Measurements from ENCODE around the gene KLHL3. TPM values are rescaled to one million over a fixed set of nuclear protein-coding genes. Genes with fewer than 3 reads are reported as not detected.

The KLHL3 gene
- total and polyA plus RNA-seq, 9 of the 15 experiments (the other 6 are each of a cell fraction or from before 2014, with no cell fraction given): under 0.01 to 1.5 (median 0.22) TPM

DNA sequence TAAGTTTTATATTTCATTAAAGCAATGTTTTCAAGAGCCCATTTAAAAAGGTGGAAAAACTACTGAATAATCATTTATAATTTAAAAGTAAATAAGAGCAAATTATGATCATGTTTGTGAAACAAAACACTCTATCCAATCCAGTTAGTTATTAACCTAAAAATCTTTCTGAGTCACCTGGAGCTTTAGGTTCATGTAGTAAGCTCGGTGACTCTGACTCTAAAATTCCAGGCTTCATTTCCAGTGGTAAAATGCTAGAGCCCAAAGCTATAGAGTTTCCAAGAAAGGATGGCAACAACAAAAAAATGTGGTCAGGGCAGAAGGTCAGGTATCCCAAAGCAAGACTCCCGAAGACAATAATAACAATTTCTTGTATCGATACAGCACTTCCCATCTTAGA is 160.7 kb downstream of the KLHL3 start:
- Histone ChIP-seq H3K79me2 (ENCODE audit: control insufficient read depth, insufficient read depth, low read length) (no peaks in the 10 kb centered on the region), H3K4me3 (no peak overlapping the region), H3K36me3 (ENCODE audit: control insufficient read depth, insufficient read depth, low read length) (no peaks in the 10 kb centered on the region), H3K27ac (ENCODE audit: extremely low read depth, low read depth, low read length) (no peak overlapping the region), H3K4me1 (replicated peaks in 1 of 2; ENCODE audit: control insufficient read depth in 2 of 2, insufficient read depth in 2 of 2, low read length in 2 of 2) (no peaks in the 10 kb centered on the region), H2AFZ (ENCODE audit: low read depth, low read length) (no peak overlapping the region), H3K9me3 (replicated peaks; ENCODE audit: control insufficient read depth, insufficient read depth, low read depth, low read length) (no peaks in the 10 kb centered on the region), H4K20me1 (replicated peaks; ENCODE audit: control insufficient read depth, insufficient read depth, low read length) (no peaks in the 10 kb centered on the region), H3K4me2 (ENCODE audit: insufficient read depth, low read length) (no peak overlapping the region), H3K9me1 (ENCODE audit: control insufficient read depth, insufficient read depth, low read length) (no peaks in the 10 kb centered on the region), H3K27me3 (ENCODE audit: control insufficient read depth in 2 of 2, insufficient read depth in 2 of 2, low read length in 2 of 2) (no peaks in the 10 kb centered on the region), H3K9ac (ENCODE audit: insufficient read depth in 1 of 2, low read depth in 2 of 2, low read length in 2 of 2) (no peak overlapping the region)
- BruUV-seq (replicated peaks): no TSS peak
- TF ChIP-seq SREBF2 (CRISPR knock-in tag; IDR thresholded peaks at IDR 0.05) (no peak), BCL6 (CRISPR knock-in tag; IDR thresholded peaks at IDR 0.05) (no peak), ZFP30 (CRISPR knock-in tag; IDR thresholded peaks at IDR 0.05; ENCODE audit: borderline replicate concordance) (no peak), ZNF23 (CRISPR knock-in tag; IDR thresholded peaks at IDR 0.05) (no peak), RBM22 (IDR thresholded peaks at IDR 0.05; ENCODE audit: low read depth, low read length, poor library complexity, severe bottlenecking) (no peak), NR2F6 (CRISPR knock-in tag; IDR thresholded peaks at IDR 0.05) (no peak), KAT8 (IDR thresholded peaks at IDR 0.05; ENCODE audit: low read depth) (no peak), MYBL2 (IDR thresholded peaks at IDR 0.05; ENCODE audit: low read depth) (no peak), MYBL2 (CRISPR knock-in tag; IDR thresholded peaks at IDR 0.05; ENCODE audit: borderline replicate concordance) (no peak), PRPF4 (IDR thresholded peaks at IDR 0.05; ENCODE audit: insufficient read depth, low read depth, low read length, poor library complexity, severe bottlenecking) (no peak)
- TF ChIP-seq, protein P1, sequence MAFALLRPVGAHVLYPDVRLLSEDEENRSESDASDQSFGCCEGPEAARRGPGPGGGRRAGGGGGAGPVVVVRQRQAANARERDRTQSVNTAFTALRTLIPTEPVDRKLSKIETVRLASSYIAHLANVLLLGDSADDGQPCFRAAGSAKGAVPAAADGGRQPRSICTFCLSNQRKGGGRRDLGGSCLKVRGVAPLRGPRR (CRISPR knock-in tag; IDR thresholded peaks at IDR 0.05): no peak
- in situ Hi-C loops (cut with MboI) (no loop called here), intact Hi-C loops (cut with micrococcal nuclease) (no loop called here)
- WGBS (ENCODE audit: insufficient coverage, low coverage, missing lambda C conversion rate): 0% methylated on average over 3 of the region's 3 CpGs
- ATAC-seq: no peak
- ChIA-PET CTCF (ENCODE audit: low intra/inter-chr PET ratio) (no interaction called here), POLR2A (no interaction called here)
- DNase-seq (ENCODE audit: extremely low read depth in 1 of 4, low spot score in 3 of 4): no peak
- FAIRE-seq: no peak
